ENCODE data around the gene HOXD10.

Gene HOXD10

GRCh38 chr2:176093145-176093897 lies 23.3 kb upstream of the HOXD10 start:
- H3K36me3 ChIP-seq (ENCODE audit: insufficient read depth, low read length) = no peaks in the 10 kb centered on the region
- H3K27me3 ChIP-seq (ENCODE audit: control insufficient read depth, insufficient read depth, low read length) = peaks cover 92% of the 10 kb centered on the region
- H3K9ac ChIP-seq (ENCODE audit: low read depth, low read length) = no peak overlapping the region
- peak overlapping the region; percentile 60 for H3K4me3 ChIP-seq (ENCODE audit: low read length)
- no peaks in the 10 kb centered on the region for H3K9me3 ChIP-seq (replicated peaks; ENCODE audit: low read length)
- H3K4me2 ChIP-seq (ENCODE audit: low read length) = peak overlapping the region; percentile 78
- peaks cover 12% of the 10 kb centered on the region for H3K4me1 ChIP-seq (ENCODE audit: control insufficient read depth, insufficient read depth, low read length)

GRCh38 chr2:176093898-176094249 lies 22.7 kb upstream of the HOXD10 start:
- H3K4me3 ChIP-seq (ENCODE audit: low read length) = no peak overlapping the region

GRCh38 chr2:176094349-176094748 lies 22.2 kb upstream of the HOXD10 start:
- Histone ChIP-seq H3K9me3 (replicated peaks; ENCODE audit: low read length) (no peaks in the 10 kb centered on the region), H3K27me3 (ENCODE audit: control insufficient read depth, insufficient read depth, low read length) (peaks cover 92% of the 10 kb centered on the region), H3K4me2 (ENCODE audit: low read length) (no peak overlapping the region), H3K4me1 (ENCODE audit: control insufficient read depth, insufficient read depth, low read length) (peaks cover 10% of the 10 kb centered on the region), H3K4me3 (ENCODE audit: low read length) (no peak overlapping the region), H3K9ac (ENCODE audit: low read depth, low read length) (no peak overlapping the region), H3K36me3 (ENCODE audit: insufficient read depth, low read length) (no peaks in the 10 kb centered on the region)

More at GRCh38 chr2:176093898-176094249, 22.7 kb upstream of the HOXD10 start:
- peaks cover 92% of the 10 kb centered on the region for H3K27me3 ChIP-seq (ENCODE audit: control insufficient read depth, insufficient read depth, low read length)
- H3K9ac ChIP-seq (ENCODE audit: low read depth, low read length) = no peak overlapping the region
- H3K4me1 ChIP-seq (ENCODE audit: control insufficient read depth, insufficient read depth, low read length) = peaks cover 10% of the 10 kb centered on the region
- H3K9me3 ChIP-seq (replicated peaks; ENCODE audit: low read length) = no peaks in the 10 kb centered on the region
- H3K4me2 ChIP-seq (ENCODE audit: low read length) = no peak overlapping the region
- no peaks in the 10 kb centered on the region for H3K36me3 ChIP-seq (ENCODE audit: insufficient read depth, low read length)

- H3K9ac ChIP-seq (ENCODE audit: low read depth, low read length) = no peak overlapping the region
- H3K36me3 ChIP-seq (ENCODE audit: insufficient read depth, low read length) = no peaks in the 10 kb centered on the region
- H3K4me1 ChIP-seq (ENCODE audit: control insufficient read depth, insufficient read depth, low read length) = peaks cover 10% of the 10 kb centered on the region
- no peak overlapping the region for H3K4me3 ChIP-seq (ENCODE audit: low read length)
- H3K9me3 ChIP-seq (replicated peaks; ENCODE audit: low read length) = no peaks in the 10 kb centered on the region
- no peak overlapping the region for H3K4me2 ChIP-seq (ENCODE audit: low read length)
- H3K27me3 ChIP-seq (ENCODE audit: control insufficient read depth, insufficient read depth, low read length) = peaks cover 92% of the 10 kb centered on the region
These were observed 21.2 kb upstream of the HOXD10 start for GRCh38 chr2:176095421-176095820.

- Histone ChIP-seq H3K27me3 (ENCODE audit: control insufficient read depth, insufficient read depth, low read length) (peaks cover 92% of the 10 kb centered on the region), H3K4me3 (ENCODE audit: low read length) (peak overlapping the region; percentile 70), H3K36me3 (ENCODE audit: insufficient read depth, low read length) (no peaks in the 10 kb centered on the region), H3K4me1 (ENCODE audit: control insufficient read depth, insufficient read depth, low read length) (peaks cover 10% of the 10 kb centered on the region), H3K9me3 (replicated peaks; ENCODE audit: low read length) (no peaks in the 10 kb centered on the region), H3K9ac (ENCODE audit: low read depth, low read length) (no peak overlapping the region), H3K4me2 (ENCODE audit: low read length) (peak overlapping the region; percentile 87)
These were observed 20.2 kb upstream of the HOXD10 start for GRCh38 chr2:176096243-176096985.

DNA sequence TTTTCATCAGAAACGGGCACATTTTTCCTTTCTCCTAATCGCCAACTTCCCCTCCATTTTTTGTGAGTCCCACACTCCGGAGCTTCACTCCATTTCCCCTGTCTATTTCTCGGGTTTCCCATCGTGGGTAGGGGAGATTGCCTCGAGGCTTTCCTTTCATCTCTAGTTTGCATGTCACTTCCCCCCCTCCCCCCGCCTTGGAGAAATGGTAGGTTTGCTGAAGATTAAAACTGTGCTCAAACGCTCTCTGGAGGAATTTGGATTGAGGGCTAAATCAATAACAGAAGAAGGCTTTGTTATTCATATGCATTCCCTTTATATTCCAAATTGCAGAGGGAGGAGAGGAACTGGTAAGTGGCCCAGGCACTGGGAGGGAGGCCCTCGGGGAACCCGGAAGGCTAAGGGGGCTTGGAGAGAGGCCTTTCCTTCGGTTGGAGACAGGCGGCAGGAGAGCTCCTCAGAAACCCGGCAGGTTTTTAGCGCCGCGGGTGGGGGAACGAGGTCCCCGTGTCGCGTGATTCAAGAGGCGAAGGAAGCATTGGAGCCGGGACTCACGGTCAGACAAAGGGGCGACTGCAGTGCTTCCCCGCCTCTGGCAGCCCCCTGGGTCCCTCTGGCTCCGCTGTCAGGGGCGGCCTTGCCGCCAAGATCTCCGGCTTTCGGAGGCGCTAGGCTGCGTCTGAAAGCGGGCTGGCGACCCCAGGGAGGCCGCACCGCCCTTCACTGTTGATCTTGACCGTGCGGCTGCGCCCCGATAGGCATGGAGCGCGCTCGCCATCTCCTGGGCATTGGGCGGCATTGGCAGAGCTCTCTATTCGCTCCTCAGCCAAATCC lies 19.4 kb upstream of the HOXD10 start:
- Histone ChIP-seq H3K27me3 (ENCODE audit: control insufficient read depth, insufficient read depth, low read length) (peaks cover 92% of the 10 kb centered on the region), H3K4me1 (ENCODE audit: control insufficient read depth, insufficient read depth, low read length) (peaks cover 10% of the 10 kb centered on the region), H3K4me3 (ENCODE audit: low read length) (peak overlapping the region; percentile 70), H3K9me3 (replicated peaks; ENCODE audit: low read length) (no peaks in the 10 kb centered on the region), H3K4me2 (ENCODE audit: low read length) (peak overlapping the region; percentile 87), H3K9ac (ENCODE audit: low read depth, low read length) (no peak overlapping the region), H3K36me3 (ENCODE audit: insufficient read depth, low read length) (no peaks in the 10 kb centered on the region)

- H3K27me3 ChIP-seq (ENCODE audit: control insufficient read depth, insufficient read depth, low read length) = peaks cover 99% of the 10 kb centered on the region
- no peaks in the 10 kb centered on the region for H3K9me3 ChIP-seq (replicated peaks; ENCODE audit: low read length)
- no peak overlapping the region for H3K4me3 ChIP-seq (ENCODE audit: low read length)
- peak overlapping the region; percentile 87 for H3K4me2 ChIP-seq (ENCODE audit: low read length)
- no peak overlapping the region for H3K9ac ChIP-seq (ENCODE audit: low read depth, low read length)
- no peaks in the 10 kb centered on the region for H3K36me3 ChIP-seq (ENCODE audit: insufficient read depth, low read length)
- H3K4me1 ChIP-seq (ENCODE audit: control insufficient read depth, insufficient read depth, low read length) = peaks cover 10% of the 10 kb centered on the region
These were observed 18.7 kb upstream of the HOXD10 start for GRCh38 chr2:176097820-176098365.

DNA sequence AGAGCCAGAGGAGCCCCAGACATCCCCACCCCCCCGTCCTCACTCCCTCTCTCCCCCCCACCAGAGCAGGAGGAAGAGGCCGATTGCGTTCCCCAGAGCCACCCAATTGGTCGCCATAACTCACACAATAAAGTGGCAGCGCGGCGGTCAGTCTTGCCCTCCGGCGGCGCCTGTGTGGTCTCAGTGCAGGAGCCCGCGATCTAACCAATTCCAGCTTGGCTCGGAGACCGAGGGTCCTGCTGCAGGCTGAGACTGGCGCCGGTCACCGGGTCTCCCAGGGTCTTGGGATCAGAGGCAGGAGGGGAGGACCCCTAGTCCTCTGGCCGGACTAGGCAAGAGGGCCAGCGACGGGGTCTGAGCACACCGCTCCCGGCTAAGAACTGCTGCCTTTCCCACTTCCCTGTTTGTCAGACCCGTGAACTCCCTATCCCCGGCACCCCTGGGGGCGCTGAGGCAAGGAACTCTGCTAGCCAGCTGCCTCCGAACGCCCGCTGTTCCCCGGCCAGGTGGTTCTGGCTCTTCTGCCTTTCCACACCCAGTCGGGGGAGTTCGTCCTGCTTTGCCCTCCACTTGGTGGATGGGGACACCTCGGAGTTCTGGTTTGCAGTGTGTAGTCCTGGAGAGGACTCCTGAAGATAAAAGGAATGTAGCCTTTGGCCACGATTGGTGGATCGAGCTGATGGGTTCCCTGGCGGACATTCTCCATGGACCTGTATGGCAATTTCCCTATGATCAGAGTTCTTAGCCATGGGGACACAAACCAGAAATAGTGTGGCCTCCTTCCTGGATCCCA lies 18.0 kb upstream of the HOXD10 start:
- Histone ChIP-seq H3K36me3 (ENCODE audit: insufficient read depth, low read length) (no peaks in the 10 kb centered on the region), H3K27me3 (ENCODE audit: control insufficient read depth, insufficient read depth, low read length) (peaks cover 99% of the 10 kb centered on the region), H3K9ac (ENCODE audit: low read depth, low read length) (no peak overlapping the region), H3K4me2 (ENCODE audit: low read length) (no peak overlapping the region), H3K9me3 (replicated peaks; ENCODE audit: low read length) (no peaks in the 10 kb centered on the region), H3K4me1 (ENCODE audit: control insufficient read depth, insufficient read depth, low read length) (peaks cover 6% of the 10 kb centered on the region), H3K4me3 (ENCODE audit: low read length) (no peak overlapping the region)

- Histone ChIP-seq H3K36me3 (ENCODE audit: insufficient read depth, low read length) (no peaks in the 10 kb centered on the region), H3K4me3 (ENCODE audit: low read length) (no peak overlapping the region), H3K4me2 (ENCODE audit: low read length) (no peak overlapping the region), H3K9me3 (replicated peaks; ENCODE audit: low read length) (no peaks in the 10 kb centered on the region), H3K9ac (ENCODE audit: low read depth, low read length) (no peak overlapping the region), H3K27me3 (ENCODE audit: control insufficient read depth, insufficient read depth, low read length) (peaks cover 99% of the 10 kb centered on the region), H3K4me1 (ENCODE audit: control insufficient read depth, insufficient read depth, low read length) (peaks cover 10% of the 10 kb centered on the region)
These were observed 17.3 kb upstream of the HOXD10 start for GRCh38 chr2:176099159-176099727.

DNA sequence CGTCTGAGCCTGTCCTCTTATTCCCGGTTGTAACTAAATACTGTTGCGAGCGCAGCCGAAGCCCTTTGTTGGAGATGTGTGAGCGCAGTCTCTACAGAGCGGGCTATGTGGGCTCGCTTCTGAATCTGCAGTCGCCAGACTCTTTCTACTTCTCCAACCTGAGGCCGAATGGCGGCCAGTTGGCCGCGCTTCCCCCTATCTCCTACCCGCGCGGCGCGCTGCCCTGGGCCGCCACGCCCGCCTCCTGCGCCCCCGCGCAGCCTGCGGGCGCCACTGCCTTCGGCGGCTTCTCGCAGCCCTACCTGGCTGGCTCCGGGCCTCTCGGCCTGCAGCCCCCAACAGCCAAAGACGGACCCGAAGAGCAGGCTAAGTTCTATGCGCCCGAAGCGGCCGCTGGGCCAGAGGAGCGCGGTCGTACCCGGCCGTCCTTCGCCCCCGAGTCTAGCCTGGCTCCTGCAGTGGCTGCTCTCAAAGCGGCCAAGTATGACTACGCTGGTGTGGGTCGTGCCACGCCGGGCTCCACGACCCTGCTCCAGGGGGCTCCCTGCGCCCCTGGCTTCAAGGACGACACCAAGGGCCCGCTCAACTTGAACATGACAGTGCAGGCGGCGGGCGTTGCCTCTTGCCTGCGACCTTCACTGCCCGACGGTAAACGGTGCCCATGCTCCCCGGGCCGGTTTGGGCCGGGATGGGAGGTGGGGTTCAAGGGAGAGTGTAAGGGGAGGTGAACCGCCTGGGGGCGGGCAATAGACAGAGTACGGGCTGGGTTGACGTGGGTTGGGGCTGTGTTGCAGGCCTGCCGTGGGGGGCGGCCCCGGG lies 16.6 kb upstream of the HOXD10 start, which contains the start of gene HOXD12:
Gene HOXD12 (plus strand): TSS at position 68 of the 819 bp plus-strand sequence. CDS start 7 bp downstream, at position 75.
- Histone ChIP-seq H3K36me3 (ENCODE audit: insufficient read depth, low read length) (no peaks in the 10 kb centered on the region), H3K9ac (ENCODE audit: low read depth, low read length) (no peak within 1 kb of the TSS), H3K4me1 (ENCODE audit: control insufficient read depth, insufficient read depth, low read length) (peaks cover 17% of the 10 kb centered on the region), H3K4me3 (ENCODE audit: low read length) (no peak within 1 kb of the TSS), H3K4me2 (ENCODE audit: low read length) (no peak within 1 kb of the TSS), H3K9me3 (replicated peaks; ENCODE audit: low read length) (no peaks in the 10 kb centered on the region), H3K27me3 (ENCODE audit: control insufficient read depth, insufficient read depth, low read length) (peaks cover 99% of the 10 kb centered on the region)

Data from skeletal muscle satellite cell (primary cell).